Ishikawa (cell line): ENCODE measurements around the gene PLOD1.

Experiments
- CEBPB ChIP-seq: IDR thresholded peaks from 2 replicates; pipeline ENCODE4 v1.6.1; 2012
- EGR1 ChIP-seq: IDR thresholded peaks from 2 replicates; pipeline ENCODE4 v1.6.1; 2012
- EP300 ChIP-seq: IDR thresholded peaks from 2 replicates; pipeline ENCODE4 v1.6.1; 2012; ENCODE audit warnings: borderline replicate concordance
- RAD21 ChIP-seq: IDR thresholded peaks from 2 replicates; pipeline ENCODE4 v1.6.1; 2012; ENCODE audit warnings: low read depth
- TEAD4 ChIP-seq: IDR thresholded peaks from 2 replicates; pipeline ENCODE4 v1.6.1; 2012
- YY1 ChIP-seq: IDR thresholded peaks from 2 replicates; pipeline ENCODE4 v1.6.1; 2012; ENCODE audit warnings: low read depth
- ZBTB7A ChIP-seq: IDR thresholded peaks from 2 replicates; pipeline ENCODE4 v1.6.1; 2012; ENCODE audit warnings: low read depth
- TF ChIP-seq, protein P1 (sequence below): IDR thresholded peaks from 2 replicates; pipeline ENCODE4 v1.6.1; 2012
- TF ChIP-seq, protein P2 (sequence below): IDR thresholded peaks from 2 replicates; pipeline ENCODE4 v1.6.1; 2012

DNA sequence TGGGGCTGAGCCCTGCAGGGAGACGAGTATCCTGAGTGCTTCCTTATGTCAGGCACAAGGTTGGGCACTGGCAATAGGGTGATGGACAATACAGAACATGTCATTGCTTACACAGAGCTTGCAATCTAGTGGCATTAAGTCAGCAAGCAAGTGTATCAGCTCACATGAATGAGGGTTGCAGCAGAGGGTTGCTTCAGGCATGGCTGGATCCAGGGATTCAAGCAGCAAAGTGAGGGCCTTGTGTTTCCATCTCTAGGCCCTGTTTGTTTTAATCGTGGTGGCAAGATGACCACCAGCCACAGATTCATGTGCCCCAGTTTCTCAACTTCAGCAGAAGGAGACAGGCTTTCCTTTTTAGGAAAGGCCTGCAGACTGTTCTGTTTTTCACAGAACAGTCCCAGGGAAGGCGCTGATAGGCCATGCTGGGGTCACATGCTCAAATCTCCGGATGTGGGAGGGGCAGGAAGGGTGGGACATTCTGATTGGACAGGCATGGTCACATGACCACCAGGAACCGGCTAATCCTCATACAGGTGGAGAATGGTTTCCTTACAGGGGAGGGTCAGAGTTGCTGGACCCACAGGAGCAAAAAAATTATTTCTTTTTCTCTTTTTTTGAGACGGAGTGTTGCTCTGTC, 14.4 kb downstream of the PLOD1 start:
- no peak for TF ChIP-seq EGR1
- no peak for TF ChIP-seq YY1
- TF ChIP-seq, protein P1, sequence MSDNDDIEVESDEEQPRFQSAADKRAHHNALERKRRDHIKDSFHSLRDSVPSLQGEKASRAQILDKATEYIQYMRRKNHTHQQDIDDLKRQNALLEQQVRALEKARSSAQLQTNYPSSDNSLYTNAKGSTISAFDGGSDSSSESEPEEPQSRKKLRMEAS, result no peak
- TF ChIP-seq CEBPB, result no peak
- TF ChIP-seq, protein P2, sequence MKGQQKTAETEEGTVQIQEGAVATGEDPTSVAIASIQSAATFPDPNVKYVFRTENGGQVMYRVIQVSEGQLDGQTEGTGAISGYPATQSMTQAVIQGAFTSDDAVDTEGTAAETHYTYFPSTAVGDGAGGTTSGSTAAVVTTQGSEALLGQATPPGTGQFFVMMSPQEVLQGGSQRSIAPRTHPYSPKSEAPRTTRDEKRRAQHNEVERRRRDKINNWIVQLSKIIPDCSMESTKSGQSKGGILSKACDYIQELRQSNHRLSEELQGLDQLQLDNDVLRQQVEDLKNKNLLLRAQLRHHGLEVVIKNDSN, result peak; percentile 90
- TF ChIP-seq EP300, result no peak
- TF ChIP-seq RAD21, result no peak
- no peak for TF ChIP-seq ZBTB7A
- TF ChIP-seq TEAD4, result no peak
